ENCODE measurements around the gene ERLIN1. TPM values are rescaled to one million over a fixed set of nuclear protein-coding genes. Genes with fewer than 3 reads are reported as not detected.
"Not testable (repeated sequence)": the region's sequence is repeated elsewhere in the genome, so short reads cannot be mapped to it uniquely, and the experiment has no call there.

Gene ERLIN1
- total RNA-seq, 1 donor from 2014 or later, result 36.6 TPM

DNA sequence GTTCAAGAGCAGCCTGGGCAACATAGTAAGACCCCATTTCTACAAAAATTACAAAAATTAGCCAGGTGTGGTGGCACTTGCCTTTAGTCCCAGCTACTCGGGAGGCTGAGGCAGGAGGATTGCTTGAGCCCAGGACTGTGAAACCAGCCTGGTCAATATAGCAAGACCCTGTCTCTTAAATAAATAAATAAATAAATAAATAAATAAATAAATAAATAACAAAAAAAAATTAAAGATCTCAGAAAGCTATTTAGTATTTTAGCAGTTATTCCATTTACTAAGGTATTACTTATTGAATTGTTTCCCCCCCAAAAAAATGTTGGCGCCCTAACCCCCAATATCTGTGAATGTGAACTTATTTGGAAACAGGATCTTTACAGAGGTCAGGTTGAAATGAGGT, 53.4 kb downstream of the ERLIN1 start:
- H3K27ac Mint-ChIP-seq (ENCODE audit: unreplicated experiment), result no peak overlapping the region
- no peak overlapping the region for H3K4me3 Mint-ChIP-seq
- TF ChIP-seq, protein P1, sequence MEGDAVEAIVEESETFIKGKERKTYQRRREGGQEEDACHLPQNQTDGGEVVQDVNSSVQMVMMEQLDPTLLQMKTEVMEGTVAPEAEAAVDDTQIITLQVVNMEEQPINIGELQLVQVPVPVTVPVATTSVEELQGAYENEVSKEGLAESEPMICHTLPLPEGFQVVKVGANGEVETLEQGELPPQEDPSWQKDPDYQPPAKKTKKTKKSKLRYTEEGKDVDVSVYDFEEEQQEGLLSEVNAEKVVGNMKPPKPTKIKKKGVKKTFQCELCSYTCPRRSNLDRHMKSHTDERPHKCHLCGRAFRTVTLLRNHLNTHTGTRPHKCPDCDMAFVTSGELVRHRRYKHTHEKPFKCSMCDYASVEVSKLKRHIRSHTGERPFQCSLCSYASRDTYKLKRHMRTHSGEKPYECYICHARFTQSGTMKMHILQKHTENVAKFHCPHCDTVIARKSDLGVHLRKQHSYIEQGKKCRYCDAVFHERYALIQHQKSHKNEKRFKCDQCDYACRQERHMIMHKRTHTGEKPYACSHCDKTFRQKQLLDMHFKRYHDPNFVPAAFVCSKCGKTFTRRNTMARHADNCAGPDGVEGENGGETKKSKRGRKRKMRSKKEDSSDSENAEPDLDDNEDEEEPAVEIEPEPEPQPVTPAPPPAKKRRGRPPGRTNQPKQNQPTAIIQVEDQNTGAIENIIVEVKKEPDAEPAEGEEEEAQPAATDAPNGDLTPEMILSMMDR (conservative IDR thresholded peaks at IDR 0.05), result no peak
- no peaks in the 10 kb centered on the region for H3K36me3 Mint-ChIP-seq (ENCODE audit: low read depth)
- H3K4me1 Mint-ChIP-seq, result peaks cover 3% of the 10 kb centered on the region
- H3K27me3 Mint-ChIP-seq (ENCODE audit: low read depth), result peaks cover 2% of the 10 kb centered on the region
- no peak for DNase-seq (ENCODE audit: low read depth, low spot score)
- H3K9me3 Mint-ChIP-seq, result peaks cover 8% of the 10 kb centered on the region

DNA sequence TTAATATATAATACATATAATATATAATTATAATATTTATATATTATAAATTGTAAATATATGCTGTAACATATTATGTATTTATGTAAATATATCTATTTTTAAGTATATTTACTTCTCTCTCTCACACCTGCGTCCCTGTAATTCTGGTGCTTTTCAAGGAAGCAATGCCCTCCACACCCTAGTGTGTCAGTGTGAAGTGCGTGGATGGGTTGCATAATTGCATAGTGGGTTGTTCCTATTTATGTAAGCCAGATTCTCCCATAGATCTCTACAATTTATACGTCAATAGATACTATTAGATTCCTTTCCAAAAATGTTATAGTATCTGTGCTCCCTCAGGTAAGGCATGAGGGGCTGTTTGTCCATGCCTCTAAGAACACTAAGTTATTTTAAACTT, 54.3 kb downstream of the ERLIN1 start:
- Mint-ChIP-seq H3K27me3 (ENCODE audit: low read depth) (peaks cover 2% of the 10 kb centered on the region), H3K36me3 (ENCODE audit: low read depth) (no peaks in the 10 kb centered on the region), H3K27ac (ENCODE audit: unreplicated experiment) (no peak overlapping the region), H3K4me1 (peaks cover 3% of the 10 kb centered on the region), H3K4me3 (no peak overlapping the region), H3K9me3 (peaks cover 8% of the 10 kb centered on the region)
- no peak for DNase-seq (ENCODE audit: low read depth, low spot score)
- TF ChIP-seq, protein P1 (conservative IDR thresholded peaks at IDR 0.05), result no peak

DNA sequence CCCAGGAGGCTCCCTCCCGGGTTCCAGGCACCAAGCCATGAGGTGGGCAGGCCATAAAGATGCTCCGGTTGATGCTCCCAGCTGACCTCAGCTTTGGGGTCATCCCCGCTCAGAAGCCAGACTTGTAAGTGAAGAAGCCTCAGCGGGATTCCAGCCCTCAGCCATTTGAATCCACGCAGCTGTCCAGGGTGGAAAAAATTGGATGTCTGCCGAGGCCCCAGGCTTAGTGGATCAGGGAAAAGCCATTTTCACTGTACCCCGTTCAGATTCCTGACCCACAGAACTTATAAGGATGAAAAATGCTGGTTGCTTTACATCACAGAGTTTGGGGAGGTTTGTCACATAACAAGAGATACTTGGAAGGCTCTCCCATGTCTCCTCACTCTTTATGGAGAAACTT, 55.0 kb downstream of the ERLIN1 start:
- Mint-ChIP-seq H3K4me1 (peaks cover 3% of the 10 kb centered on the region), H3K27me3 (ENCODE audit: low read depth) (no peaks in the 10 kb centered on the region)
- TF ChIP-seq, protein P1 (conservative IDR thresholded peaks at IDR 0.05), result no peak

DNA sequence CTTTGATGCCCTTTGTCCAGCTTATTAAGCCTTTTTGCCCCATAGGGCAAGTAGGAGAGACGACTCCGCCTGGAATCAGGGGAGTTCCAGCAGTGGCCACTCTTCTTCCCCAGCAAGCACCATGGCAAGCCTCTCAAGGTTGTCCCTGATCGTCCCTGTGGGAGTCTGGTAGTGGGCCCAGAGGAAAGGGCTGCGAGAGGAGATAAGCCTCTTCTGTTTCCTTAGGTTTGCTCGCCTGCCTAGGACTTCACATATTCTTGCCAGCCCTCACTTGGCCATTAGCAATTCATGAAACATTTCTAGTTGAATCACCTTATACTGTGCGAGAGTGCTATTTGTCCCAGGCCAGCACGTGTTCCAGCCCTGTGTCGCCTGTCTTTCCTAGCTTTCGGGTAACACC, 56.4 kb downstream of the ERLIN1 start:
- no peaks in the 10 kb centered on the region for H3K27me3 Mint-ChIP-seq (ENCODE audit: low read depth)
- no peaks in the 10 kb centered on the region for H3K9me3 Mint-ChIP-seq

More for the DNA sequence above, 55.0 kb downstream of the ERLIN1 start:
- Mint-ChIP-seq H3K36me3 (ENCODE audit: low read depth) (no peaks in the 10 kb centered on the region), H3K27ac (ENCODE audit: unreplicated experiment) (no peak overlapping the region), H3K4me3 (no peak overlapping the region), H3K9me3 (peaks cover 5% of the 10 kb centered on the region)
- no peak for DNase-seq (ENCODE audit: low read depth, low spot score)

DNA sequence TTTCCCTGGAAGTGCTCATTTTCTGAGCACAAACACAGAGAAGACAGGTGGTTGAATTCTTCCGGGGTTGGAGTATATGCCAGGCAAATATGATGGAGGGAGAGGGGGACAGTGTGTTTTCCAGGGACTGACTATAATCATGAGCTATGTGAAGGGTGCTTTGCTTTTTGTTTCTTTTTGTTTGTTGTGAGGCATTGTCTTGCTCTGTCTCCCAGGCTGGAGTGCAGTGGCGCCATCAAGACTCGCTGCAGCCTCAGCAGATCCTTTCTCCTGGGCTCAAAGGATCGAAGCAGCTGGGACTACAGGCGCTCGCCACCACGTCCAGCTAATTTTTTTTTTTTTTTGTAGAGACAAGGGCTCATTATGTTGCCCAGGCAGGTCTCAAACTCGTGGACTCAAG, 56.9 kb downstream of the ERLIN1 start:
- H3K4me1 Mint-ChIP-seq, result peaks cover 3% of the 10 kb centered on the region
- no peaks in the 10 kb centered on the region for H3K27me3 Mint-ChIP-seq (ENCODE audit: low read depth)
- H3K36me3 Mint-ChIP-seq (ENCODE audit: low read depth), result no peaks in the 10 kb centered on the region
- H3K9me3 Mint-ChIP-seq, result no peaks in the 10 kb centered on the region
- H3K27ac Mint-ChIP-seq (ENCODE audit: unreplicated experiment), result no peak overlapping the region
- H3K4me3 Mint-ChIP-seq, result no peak overlapping the region
- TF ChIP-seq, protein P1 (conservative IDR thresholded peaks at IDR 0.05), result no peak
- no peak for DNase-seq (ENCODE audit: low read depth, low spot score)

More for the DNA sequence above, 56.4 kb downstream of the ERLIN1 start:
- Mint-ChIP-seq H3K4me1 (peaks cover 3% of the 10 kb centered on the region), H3K4me3 (no peak overlapping the region), H3K36me3 (ENCODE audit: low read depth) (no peaks in the 10 kb centered on the region), H3K27ac (ENCODE audit: unreplicated experiment) (no peak overlapping the region)
- DNase-seq (ENCODE audit: low read depth, low spot score), result no peak
- TF ChIP-seq, protein P1 (conservative IDR thresholded peaks at IDR 0.05), result no peak

DNA sequence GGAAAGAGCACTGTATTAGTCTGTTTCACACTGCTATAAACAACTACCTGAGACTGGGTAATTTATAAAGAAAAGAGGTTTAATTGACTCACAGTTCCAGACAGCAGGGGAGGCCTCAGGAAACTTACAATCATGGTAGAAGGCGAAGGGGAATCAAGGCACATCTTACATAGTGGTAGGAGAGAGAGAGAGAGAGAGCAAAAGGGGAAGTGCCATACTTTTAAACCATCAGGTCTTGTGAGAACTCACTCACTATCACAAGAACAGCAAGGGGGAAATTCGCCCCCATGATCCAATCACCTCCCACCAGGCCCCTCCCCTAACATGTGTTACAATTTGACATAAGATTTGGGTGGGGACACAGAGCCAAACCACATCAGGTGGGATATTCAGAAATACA, 60.5 kb downstream of the ERLIN1 start:
- not testable (repeated sequence) for H3K9me3 Mint-ChIP-seq; H3K4me3 Mint-ChIP-seq; DNase-seq (ENCODE audit: low read depth, low spot score); H3K27me3 Mint-ChIP-seq (ENCODE audit: low read depth); H3K27ac Mint-ChIP-seq (ENCODE audit: unreplicated experiment); H3K36me3 Mint-ChIP-seq (ENCODE audit: low read depth); H3K4me1 Mint-ChIP-seq
